ENCODE measurements around the gene MTURN.

- TF ChIP-seq CTCF (IDR thresholded peaks at IDR 0.05; ENCODE audit: insufficient read depth, low read length) (no peak), GABPA (IDR thresholded peaks at IDR 0.05; ENCODE audit: low read depth) (no peak), POLR2AphosphoS5 (IDR thresholded peaks at IDR 0.05; ENCODE audit: low read depth) (no peak), REST (IDR thresholded peaks at IDR 0.05; ENCODE audit: insufficient replicate concordance, low read depth) (no peak)
Observed at GRCh38 chr7:30116771-30117170, 18.0 kb upstream of the MTURN start.
